GM12892 (cell line): ENCODE measurements around the gene F2RL3.

ENCODE experiments used
- DNase-seq: peaks from one replicate; pipeline ENCODE4 v3.0.0; 2011; ENCODE audit not compliant: insufficient read length
- FAIRE-seq: peaks from 2 replicates; lab custom pipeline; 2011; peaks lifted over from hg19 to GRCh38; lab: Jason Lieb, UNC
- POLR2A ChIP-seq: IDR thresholded peaks from 2 replicates; pipeline ENCODE4 v1.6.1; 2011; ENCODE audit warnings: low read depth, low read length, control low read depth
- POLR2AphosphoS5 ChIP-seq: IDR thresholded peaks from 2 replicates; pipeline ENCODE4 v1.6.1; 2011; ENCODE audit warnings: low read depth, low read length, control low read depth
- TAF1 ChIP-seq: IDR thresholded peaks from 2 replicates; pipeline ENCODE4 v1.6.1; 2011; ENCODE audit warnings: low read depth, mild to moderate bottlenecking, control low read depth, low read length, borderline replicate concordance

Gene F2RL3

GRCh38 chr19:16876904-16877361 is 11.9 kb upstream of the F2RL3 start:
- DNase-seq (no peak), FAIRE-seq (no peak)
- no peak for TF ChIP-seq TAF1
- no peak for TF ChIP-seq POLR2A
- TF ChIP-seq POLR2AphosphoS5, result no peak

GRCh38 chr19:16877581-16877980 is 11.2 kb upstream of the F2RL3 start:
- TF ChIP-seq POLR2AphosphoS5, result no peak
- TF ChIP-seq TAF1, result no peak
- no peak for TF ChIP-seq POLR2A
- DNase-seq (no peak), FAIRE-seq (no peak)

GRCh38 chr19:16878181-16878965 is 10.4 kb upstream of the F2RL3 start:
- TF ChIP-seq POLR2A (no peak), TAF1 (no peak), POLR2AphosphoS5 (no peak)
- DNase-seq, result no peak
- no peak for FAIRE-seq

GRCh38 chr19:16880884-16881554 is 7.8 kb upstream of the F2RL3 start:
- TF ChIP-seq POLR2A, result no peak
- TF ChIP-seq TAF1, result no peak
- no peak for TF ChIP-seq POLR2AphosphoS5
- DNase-seq (no peak), FAIRE-seq (no peak)

GRCh38 chr19:16882146-16882545 is 6.7 kb upstream of the F2RL3 start:
- no peak for FAIRE-seq
- no peak for TF ChIP-seq TAF1
- TF ChIP-seq POLR2AphosphoS5, result no peak
- TF ChIP-seq POLR2A, result no peak

GRCh38 chr19:16883522-16883921 is 5.3 kb upstream of the F2RL3 start:
- DNase-seq (no peak), FAIRE-seq (no peak)
- no peak for TF ChIP-seq POLR2AphosphoS5

More at GRCh38 chr19:16882146-16882545, 6.7 kb upstream of the F2RL3 start:
- no peak for DNase-seq

- DNase-seq (no peak), FAIRE-seq (no peak)
Observed at GRCh38 chr19:16885166-16885565, 3.6 kb upstream of the F2RL3 start.

GRCh38 chr19:16886305-16886880 is 2.4 kb upstream of the F2RL3 start:
- DNase-seq (no peak), FAIRE-seq (no peak)
- no peak for TF ChIP-seq POLR2A
- TF ChIP-seq POLR2AphosphoS5, result no peak
- TF ChIP-seq TAF1, result no peak

More at GRCh38 chr19:16885166-16885565, 3.6 kb upstream of the F2RL3 start:
- no peak for TF ChIP-seq TAF1
- no peak for TF ChIP-seq POLR2A
- no peak for TF ChIP-seq POLR2AphosphoS5

- TF ChIP-seq POLR2AphosphoS5 (no peak), POLR2A (no peak), TAF1 (no peak)
- DNase-seq, result no peak
- FAIRE-seq, result no peak
Observed at GRCh38 chr19:16887353-16888265, 1.2 kb upstream of the F2RL3 start.

GRCh38 chr19:16889366-16889882 is 625 bp downstream of the F2RL3 start:
- TF ChIP-seq POLR2A (no peak), POLR2AphosphoS5 (no peak), TAF1 (no peak)
- FAIRE-seq, result no peak
- no peak for DNase-seq

- TF ChIP-seq POLR2AphosphoS5, result no peak
- no peak for TF ChIP-seq TAF1
- TF ChIP-seq POLR2A, result no peak
- DNase-seq, result no peak
- no peak for FAIRE-seq
Observed at GRCh38 chr19:16889883-16890460, 1.2 kb downstream of the F2RL3 start.
